Tibial artery (tissue), 4 donors: ENCODE results near the gene PRDM9.
"Not testable (repeated sequence)": the region's sequence is repeated elsewhere in the genome, so short reads cannot be mapped to it uniquely, and the experiment has no call there.

Source experiments
- DNase-seq, 2 donors: peaks; one replicate each; pipeline ENCODE4 v3.0.0-alpha.2; 2019
- H3K27ac ChIP-seq, 2 donors: fragments of 200-600 bp; sonication (generic) in 1 of 2; 1 replicate in 1 of 2; 2 replicates in 1 of 2; pipeline ENCODE4 v1.5.1; 2018 to 2019; ENCODE audit warnings: mild to moderate bottlenecking in 1 of 2
- H3K27me3 ChIP-seq, 2 donors: fragments of 200-600 bp; sonication (generic) in 1 of 2; one replicate each; pipeline versions ENCODE4 v1.5.1 to v1.6.0; 2016 to 2019
- H3K36me3 ChIP-seq, 3 donors: fragments of 200-600 bp; sonication (generic) in 2 of 3; one replicate each; pipeline ENCODE4 v1.5.1; 2016 to 2019; ENCODE audit warnings: mild to moderate bottlenecking in 2 of 3
- H3K4me1 ChIP-seq, 4 donors: fragments of 200-600 bp; sonication (generic) in 2 of 4; 1 replicate in 3 of 4; 2 replicates in 1 of 4; pipeline ENCODE4 v1.5.1; 2016 to 2019
- H3K4me3 ChIP-seq, 2 donors: fragments of 200-600 bp; sonication (generic) in 1 of 2; 1 replicate in 1 of 2; 2 replicates in 1 of 2; pipeline ENCODE4 v1.5.1; 2018 to 2019; ENCODE audit warnings: mild to moderate bottlenecking in 2 of 2
- H3K9me3 ChIP-seq, 3 donors: fragments of 200-600 bp; sonication (generic) in 1 of 3; one replicate each; pipeline ENCODE4 v1.5.1; 2016 to 2019
- CTCF ChIP-seq, 2 experiments: fragments of 200-600 bp in 1 of 2; fragments of 450-650 bp in 1 of 2; IDR thresholded peaks; one replicate each; pipeline ENCODE4 v1.5.1; 2017 to 2019; ENCODE audit warnings: antibody characterized with exemption in 2 of 2, mild to moderate bottlenecking in 1 of 2, moderate library complexity in 1 of 2
- intact Hi-C: fragments of 100-400 bp; cut with DNase I; formaldehyde crosslinking; loops from one replicate; pipeline ENCODE4 v1.15.0; 2023; ENCODE audit warnings: low total_unique reads

PRDM9 gene

GRCh38 chr5:23523031-23523430 lies 15.6 kb downstream of the PRDM9 start:
- Histone ChIP-seq H3K9me3 (no peaks in the 10 kb centered on the region), H3K36me3 (no peaks in the 10 kb centered on the region), H3K4me3 (no peak overlapping the region), H3K27me3 (no peaks in the 10 kb centered on the region), H3K27ac (no peak overlapping the region), H3K4me1 (no peaks in the 10 kb centered on the region)
- DNase-seq, result no peak
- no peak for TF ChIP-seq CTCF (IDR thresholded peaks at IDR 0.05)
- intact Hi-C loops, result no loop called here

DNA sequence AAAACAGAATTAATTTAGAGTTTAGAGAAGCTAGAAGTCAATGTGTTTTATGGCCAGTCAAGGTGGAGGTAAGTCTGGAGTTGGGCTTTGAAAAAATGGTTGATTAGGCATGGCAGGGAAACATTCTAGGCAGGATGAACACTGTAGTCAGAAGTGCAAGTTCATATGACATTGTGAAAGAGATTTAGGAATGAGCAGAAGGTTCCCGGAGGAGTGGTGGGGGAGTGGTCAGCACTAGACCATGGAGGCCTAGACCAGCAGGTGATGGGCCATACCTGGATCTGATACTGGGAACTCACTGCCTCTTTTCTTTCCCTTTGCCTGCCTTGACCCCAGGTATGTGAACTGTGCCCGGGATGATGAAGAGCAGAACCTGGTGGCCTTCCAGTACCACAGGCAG lies 16.6 kb downstream of the PRDM9 start:
- Histone ChIP-seq H3K27ac (no peak overlapping the region), H3K4me3 (no peak overlapping the region), H3K9me3 (no peaks in the 10 kb centered on the region), H3K27me3 (no peaks in the 10 kb centered on the region), H3K4me1 (no peaks in the 10 kb centered on the region), H3K36me3 (no peaks in the 10 kb centered on the region)
- no peak for DNase-seq
- no peak for TF ChIP-seq CTCF (IDR thresholded peaks at IDR 0.05)
- intact Hi-C loops, result no loop called here

- Histone ChIP-seq H3K9me3 (no peaks in the 10 kb centered on the region), H3K27me3 (no peaks in the 10 kb centered on the region)
- intact Hi-C loops, result no loop called here
Measured at GRCh38 chr5:23525751-23526150, 18.3 kb downstream of the PRDM9 start.

DNA sequence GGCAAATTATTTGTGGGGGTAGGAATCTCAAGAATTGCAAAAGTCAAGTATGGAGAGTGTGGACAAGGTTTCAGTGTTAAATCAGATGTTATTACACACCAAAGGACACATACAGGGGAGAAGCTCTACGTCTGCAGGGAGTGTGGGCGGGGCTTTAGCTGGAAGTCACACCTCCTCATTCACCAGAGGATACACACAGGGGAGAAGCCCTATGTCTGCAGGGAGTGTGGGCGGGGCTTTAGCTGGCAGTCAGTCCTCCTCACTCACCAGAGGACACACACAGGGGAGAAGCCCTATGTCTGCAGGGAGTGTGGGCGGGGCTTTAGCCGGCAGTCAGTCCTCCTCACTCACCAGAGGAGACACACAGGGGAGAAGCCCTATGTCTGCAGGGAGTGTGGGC lies 19.2 kb downstream of the PRDM9 start:
- H3K9me3 ChIP-seq, intact Hi-C loops, H3K36me3 ChIP-seq, H3K27me3 ChIP-seq, H3K27ac ChIP-seq, H3K4me3 ChIP-seq, H3K4me1 ChIP-seq, DNase-seq: not testable (repeated sequence)

More at GRCh38 chr5:23525751-23526150, 18.3 kb downstream of the PRDM9 start:
- no peak overlapping the region for H3K4me3 ChIP-seq
- no peaks in the 10 kb centered on the region for H3K36me3 ChIP-seq
- no peak overlapping the region for H3K27ac ChIP-seq
- H3K4me1 ChIP-seq, result no peaks in the 10 kb centered on the region
- TF ChIP-seq CTCF (IDR thresholded peaks at IDR 0.05), result no peak
- no peak for DNase-seq

- H3K4me1 ChIP-seq, H3K4me3 ChIP-seq, H3K27me3 ChIP-seq, H3K27ac ChIP-seq, intact Hi-C loops, H3K9me3 ChIP-seq, H3K36me3 ChIP-seq, DNase-seq: not testable (repeated sequence)
Measured at GRCh38 chr5:23527216-23527920, 20.0 kb downstream of the PRDM9 start.

DNA sequence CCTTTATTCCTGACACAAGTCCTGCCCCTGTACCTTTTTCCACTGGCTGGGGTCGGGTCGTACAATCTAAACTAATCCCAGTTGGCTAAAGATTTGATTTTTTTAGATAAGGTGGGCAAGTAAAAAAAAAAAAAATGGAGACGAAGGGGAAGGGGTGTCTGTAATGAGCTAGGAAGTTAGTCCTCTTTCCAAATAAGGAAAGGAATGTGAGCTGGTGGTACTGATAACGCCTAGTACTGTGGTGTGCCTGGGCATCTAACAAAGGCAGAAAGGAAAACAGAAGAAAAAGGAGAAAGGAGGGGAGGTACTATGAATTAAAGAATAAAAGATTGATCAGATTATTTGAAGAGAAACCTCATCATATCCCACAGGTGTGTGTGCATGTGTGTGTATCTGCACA lies 21.3 kb downstream of the PRDM9 start:
- no peak for DNase-seq
- H3K4me3 ChIP-seq, result no peak overlapping the region
- no peaks in the 10 kb centered on the region for H3K9me3 ChIP-seq
- no peak overlapping the region for H3K27ac ChIP-seq
- no peaks in the 10 kb centered on the region for H3K4me1 ChIP-seq
- no peak for TF ChIP-seq CTCF (IDR thresholded peaks at IDR 0.05)
- H3K27me3 ChIP-seq, result no peaks in the 10 kb centered on the region
- no peaks in the 10 kb centered on the region for H3K36me3 ChIP-seq
- intact Hi-C loops, result no loop called here

GRCh38 chr5:23530571-23530970 lies 23.2 kb downstream of the PRDM9 start:
- no peaks in the 10 kb centered on the region for H3K36me3 ChIP-seq
- no peak for TF ChIP-seq CTCF (IDR thresholded peaks at IDR 0.05)
- no peak overlapping the region for H3K27ac ChIP-seq
- H3K27me3 ChIP-seq, result no peaks in the 10 kb centered on the region
- intact Hi-C loops, result no loop called here
- no peaks in the 10 kb centered on the region for H3K9me3 ChIP-seq
- H3K4me1 ChIP-seq, result no peaks in the 10 kb centered on the region
- no peak for DNase-seq
- H3K4me3 ChIP-seq, result no peak overlapping the region
